SK-N-MC (cell line): Measurements from ENCODE around the gene DPF3.

ENCODE experiments used
- EZH2 ChIP-seq: fragments of 200-600 bp; sonication (generic); IDR thresholded peaks from one replicate; pipeline ENCODE4 v1.6.1; 2017; ENCODE audit warnings: antibody characterized with exemption
- FOXP2 ChIP-seq: optimal IDR thresholded peaks from 2 replicates; pipeline ENCODE3; 2011; ENCODE audit warnings: mild to moderate bottlenecking, moderate library complexity; ENCODE audit not compliant: insufficient read depth; ENCODE audit errors: extremely low read length, control extremely low read depth
- POLR2AphosphoS5 ChIP-seq: IDR thresholded peaks from 2 replicates; pipeline ENCODE4 v1.6.1; 2012; ENCODE audit warnings: mild to moderate bottlenecking, low read depth, low read length, borderline replicate concordance

DNA sequence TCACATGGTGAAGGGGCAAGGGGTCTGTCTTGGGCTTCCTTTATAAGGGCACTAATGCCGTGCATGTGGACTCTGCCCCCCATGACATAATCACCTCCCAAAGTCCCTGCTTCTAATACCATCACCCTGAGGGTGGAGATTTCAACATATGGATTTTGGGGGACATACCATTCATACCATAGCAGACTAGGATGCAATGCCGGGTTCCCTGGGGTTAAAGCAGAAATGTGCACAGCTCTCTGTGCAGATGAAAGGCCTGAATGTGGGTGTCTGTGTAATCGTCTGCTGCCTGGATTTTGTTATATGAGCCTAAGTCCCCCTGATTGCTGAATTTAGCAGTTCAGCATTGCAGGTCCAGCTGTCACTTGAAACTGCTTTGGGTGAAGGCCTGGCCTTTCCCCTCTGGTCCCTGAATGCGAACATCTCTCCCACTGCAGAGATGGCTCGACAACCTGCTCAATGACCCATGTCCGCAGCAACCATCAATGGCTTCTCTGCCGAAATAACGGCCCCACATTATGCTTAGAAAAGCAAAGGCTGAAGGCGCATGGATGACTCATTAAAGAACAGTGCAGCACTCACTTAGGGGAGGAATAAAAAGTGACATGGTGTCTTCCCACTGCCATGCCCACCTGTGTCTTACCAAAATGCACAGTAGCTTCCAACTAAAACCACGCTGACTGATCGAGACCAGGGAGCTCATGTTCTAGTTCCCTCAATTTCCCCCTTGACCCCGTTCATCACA is 286.3 kb downstream of the DPF3 start:
- no peak for TF ChIP-seq POLR2AphosphoS5
- TF ChIP-seq EZH2: no peak
- no peak for TF ChIP-seq FOXP2
